ENCODE results near the gene SYNE1. TPM values are rescaled to one million over a fixed set of nuclear protein-coding genes. Genes with fewer than 3 reads are reported as not detected.

The SYNE1 gene
- total and polyA plus RNA-seq, 2 experiments from 2014 or later = 17.6 to 59.9 TPM

DNA sequence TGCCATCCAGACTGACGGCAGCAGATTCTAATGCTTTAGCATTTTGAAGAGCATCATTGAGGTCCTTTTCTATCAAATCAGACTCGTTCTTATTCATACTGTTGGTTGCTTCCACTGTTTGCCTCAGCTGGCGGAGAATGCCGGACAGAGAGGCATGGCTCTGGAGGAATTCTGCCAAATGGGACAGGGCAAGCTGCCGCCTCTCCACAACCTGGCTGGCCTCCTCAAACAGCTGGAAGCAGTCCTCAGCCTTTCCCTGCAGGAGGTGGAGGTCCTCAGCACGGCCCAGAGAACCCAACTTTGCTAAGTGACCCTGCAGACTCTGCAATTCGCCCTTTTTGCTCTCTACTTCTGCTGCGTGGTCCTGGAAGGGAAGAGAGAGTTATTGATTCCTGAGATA, 220.5 kb downstream of the SYNE1 start:
- WGBS (ENCODE audit: low lambda C conversion rate, missing lambda C conversion rate) = 91% methylated on average over 8 of the region's 8 CpGs
- H3K4me3 ChIP-seq = no peak overlapping the region

DNA sequence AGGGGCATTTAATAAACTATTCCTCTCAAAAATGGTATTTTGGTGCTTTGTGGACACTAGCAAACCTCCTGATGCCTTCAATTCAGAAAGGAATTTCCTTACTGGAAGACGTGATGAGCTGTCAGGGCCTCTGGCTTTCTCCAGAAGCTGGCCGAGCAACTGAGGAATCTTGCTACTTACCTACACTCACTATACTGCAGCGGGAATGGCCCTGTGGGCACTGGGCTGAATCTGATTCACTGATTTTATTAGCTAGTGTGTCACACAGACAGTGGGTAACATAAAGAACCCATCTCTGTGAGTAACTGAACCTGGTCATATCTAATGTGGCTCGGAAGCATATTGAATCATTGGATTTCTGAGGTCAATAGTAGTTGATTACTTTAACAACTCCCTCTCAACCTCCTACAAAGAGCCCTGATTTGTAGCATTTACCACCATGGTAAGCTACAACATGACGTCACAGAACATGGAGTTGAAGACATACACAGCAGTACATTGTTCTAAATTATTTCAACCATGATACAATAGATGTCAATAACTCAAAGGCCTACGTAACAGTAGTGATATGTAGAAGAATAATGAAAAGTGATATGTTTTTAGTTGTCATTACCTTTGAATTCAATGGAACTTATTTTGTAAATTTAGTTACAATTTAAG, 232.1 kb downstream of the SYNE1 start:
- Histone ChIP-seq H3K4me2 (no peak overlapping the region), H3K4me3 (no peak overlapping the region), H3K27ac (no peak overlapping the region), H4K20me1 (ENCODE audit: insufficient read depth, poor library complexity, severe bottlenecking) (no peaks in the 10 kb centered on the region), H3K27me3 (no peaks in the 10 kb centered on the region), H3K9me3 (ENCODE audit: low read depth) (no peaks in the 10 kb centered on the region), H3K9me2 (replicated peaks; ENCODE audit: insufficient read depth) (no peaks in the 10 kb centered on the region), H2AFZ (no peak overlapping the region), H3K79me2 (no peaks in the 10 kb centered on the region), H3K36me3 (replicated peaks; ENCODE audit: insufficient read depth, low read depth) (no peaks in the 10 kb centered on the region), H3K4me1 (ENCODE audit: insufficient read depth) (no peaks in the 10 kb centered on the region)
- DNase-seq (ENCODE audit: low spot score) = no peak
- WGBS (ENCODE audit: low lambda C conversion rate, missing lambda C conversion rate) = 67% methylated on average over 6 of the region's 6 CpGs
- TF ChIP-seq, protein P1, sequence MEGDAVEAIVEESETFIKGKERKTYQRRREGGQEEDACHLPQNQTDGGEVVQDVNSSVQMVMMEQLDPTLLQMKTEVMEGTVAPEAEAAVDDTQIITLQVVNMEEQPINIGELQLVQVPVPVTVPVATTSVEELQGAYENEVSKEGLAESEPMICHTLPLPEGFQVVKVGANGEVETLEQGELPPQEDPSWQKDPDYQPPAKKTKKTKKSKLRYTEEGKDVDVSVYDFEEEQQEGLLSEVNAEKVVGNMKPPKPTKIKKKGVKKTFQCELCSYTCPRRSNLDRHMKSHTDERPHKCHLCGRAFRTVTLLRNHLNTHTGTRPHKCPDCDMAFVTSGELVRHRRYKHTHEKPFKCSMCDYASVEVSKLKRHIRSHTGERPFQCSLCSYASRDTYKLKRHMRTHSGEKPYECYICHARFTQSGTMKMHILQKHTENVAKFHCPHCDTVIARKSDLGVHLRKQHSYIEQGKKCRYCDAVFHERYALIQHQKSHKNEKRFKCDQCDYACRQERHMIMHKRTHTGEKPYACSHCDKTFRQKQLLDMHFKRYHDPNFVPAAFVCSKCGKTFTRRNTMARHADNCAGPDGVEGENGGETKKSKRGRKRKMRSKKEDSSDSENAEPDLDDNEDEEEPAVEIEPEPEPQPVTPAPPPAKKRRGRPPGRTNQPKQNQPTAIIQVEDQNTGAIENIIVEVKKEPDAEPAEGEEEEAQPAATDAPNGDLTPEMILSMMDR (IDR thresholded peaks at IDR 0.05; ENCODE audit: poor library complexity) = no peak
- TF ChIP-seq EZH2phosphoT487 (IDR thresholded peaks at IDR 0.05; ENCODE audit: low read depth, severe bottlenecking, unreplicated experiment) (no peak), EZH2 (IDR thresholded peaks at IDR 0.05; ENCODE audit: borderline replicate concordance) (no peak)

More for the DNA sequence above, 220.5 kb downstream of the SYNE1 start:
- H3K4me2 ChIP-seq = no peak overlapping the region
- H3K9me3 ChIP-seq (ENCODE audit: low read depth) = no peaks in the 10 kb centered on the region
- no peak overlapping the region for H2AFZ ChIP-seq
- no peak for DNase-seq (ENCODE audit: low spot score)
- H3K79me2 ChIP-seq = no peaks in the 10 kb centered on the region
- no peaks in the 10 kb centered on the region for H3K36me3 ChIP-seq (replicated peaks; ENCODE audit: insufficient read depth, low read depth)
- no peak for TF ChIP-seq EZH2 (IDR thresholded peaks at IDR 0.05; ENCODE audit: borderline replicate concordance)
- TF ChIP-seq, protein P1 (IDR thresholded peaks at IDR 0.05; ENCODE audit: poor library complexity) = no peak
- no peak for TF ChIP-seq EZH2phosphoT487 (IDR thresholded peaks at IDR 0.05; ENCODE audit: low read depth, severe bottlenecking, unreplicated experiment)
- no peaks in the 10 kb centered on the region for H4K20me1 ChIP-seq (ENCODE audit: insufficient read depth, poor library complexity, severe bottlenecking)
- H3K27ac ChIP-seq = no peak overlapping the region
- H3K9me2 ChIP-seq (replicated peaks; ENCODE audit: insufficient read depth) = no peaks in the 10 kb centered on the region
- no peaks in the 10 kb centered on the region for H3K27me3 ChIP-seq
- H3K4me1 ChIP-seq (ENCODE audit: insufficient read depth) = no peaks in the 10 kb centered on the region

DNA sequence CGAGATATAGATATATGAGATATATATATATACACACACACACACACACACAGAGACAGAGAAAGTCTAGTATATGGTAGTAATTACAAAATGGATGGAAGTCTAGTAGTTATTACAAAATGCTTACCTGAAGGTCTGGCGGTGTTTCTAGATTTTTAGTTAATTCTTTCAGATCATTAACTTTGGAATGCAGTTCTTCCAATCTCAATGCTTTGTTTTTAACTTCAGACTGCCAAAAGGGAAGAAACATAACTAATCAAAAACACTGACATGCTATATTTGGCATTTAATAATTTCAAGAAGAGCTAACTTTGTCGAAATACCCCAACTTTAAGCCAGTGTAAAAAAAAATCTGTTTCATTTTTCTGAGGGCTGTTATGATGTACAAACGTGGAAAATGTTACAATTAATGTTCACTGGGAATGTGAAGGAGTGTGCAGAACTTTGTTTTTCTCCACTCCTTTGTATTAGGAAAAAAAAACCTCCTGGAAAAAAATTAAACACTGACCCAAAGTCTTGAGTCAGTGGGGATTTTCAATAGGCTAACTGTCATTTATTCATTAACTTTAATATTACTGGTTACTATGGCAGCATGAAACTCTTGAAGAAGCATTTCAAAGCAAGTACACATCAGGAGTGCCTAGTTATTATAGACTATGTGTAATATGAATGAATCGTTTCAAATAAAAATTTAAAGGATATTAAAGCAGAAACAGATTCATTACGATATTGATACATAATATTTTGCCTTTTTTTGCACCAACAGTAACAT, 232.9 kb downstream of the SYNE1 start:
- Histone ChIP-seq H3K4me1 (ENCODE audit: insufficient read depth) (no peaks in the 10 kb centered on the region), H2AFZ (no peak overlapping the region), H3K27me3 (no peaks in the 10 kb centered on the region), H3K27ac (no peak overlapping the region), H3K4me3 (no peak overlapping the region), H3K9me3 (ENCODE audit: low read depth) (no peaks in the 10 kb centered on the region), H3K36me3 (replicated peaks; ENCODE audit: insufficient read depth, low read depth) (no peaks in the 10 kb centered on the region), H4K20me1 (ENCODE audit: insufficient read depth, poor library complexity, severe bottlenecking) (no peaks in the 10 kb centered on the region), H3K4me2 (no peak overlapping the region), H3K79me2 (no peaks in the 10 kb centered on the region), H3K9me2 (replicated peaks; ENCODE audit: insufficient read depth) (no peaks in the 10 kb centered on the region)
- 86% methylated on average over 6 of the region's 6 CpGs for WGBS (ENCODE audit: low lambda C conversion rate, missing lambda C conversion rate)
- no peak for DNase-seq (ENCODE audit: low spot score)
- TF ChIP-seq, protein P1 (IDR thresholded peaks at IDR 0.05; ENCODE audit: poor library complexity) = no peak
- TF ChIP-seq EZH2 (IDR thresholded peaks at IDR 0.05; ENCODE audit: borderline replicate concordance) (no peak), EZH2phosphoT487 (IDR thresholded peaks at IDR 0.05; ENCODE audit: low read depth, severe bottlenecking, unreplicated experiment) (no peak)
